Measurements from ENCODE around the gene TULP4.

The TULP4 gene

GRCh38 chr6:158304254-158304653 lies 8.0 kb upstream of the TULP4 start:
- DNase-seq (ENCODE audit: low read depth) = no peak
- H3K4me3 ChIP-seq (ENCODE audit: control insufficient read depth, low read depth, low read length) = no peak overlapping the region
- TF ChIP-seq CTCF (IDR thresholded peaks at IDR 0.05; ENCODE audit: control insufficient read depth, insufficient read depth, low read depth, low read length, missing control alignments) = no peak

GRCh38 chr6:158309814-158310213 lies 2.5 kb upstream of the TULP4 start:
- no peak for TF ChIP-seq CTCF (IDR thresholded peaks at IDR 0.05; ENCODE audit: control insufficient read depth, insufficient read depth, low read depth, low read length, missing control alignments)
- H3K4me3 ChIP-seq (ENCODE audit: control insufficient read depth, low read depth, low read length) = no peak overlapping the region
- no peak for DNase-seq (ENCODE audit: low read depth)

GRCh38 chr6:158311193-158311592 lies 1.1 kb upstream of the TULP4 start:
- no peak for TF ChIP-seq CTCF (IDR thresholded peaks at IDR 0.05; ENCODE audit: control insufficient read depth, insufficient read depth, low read depth, low read length, missing control alignments)
- H3K4me3 ChIP-seq (ENCODE audit: control insufficient read depth, low read depth, low read length) = no peak overlapping the region
- DNase-seq (ENCODE audit: low read depth) = no peak

- no peak overlapping the region for H3K4me3 ChIP-seq (ENCODE audit: control insufficient read depth, low read depth, low read length)
- TF ChIP-seq CTCF (IDR thresholded peaks at IDR 0.05; ENCODE audit: control insufficient read depth, insufficient read depth, low read depth, low read length, missing control alignments) = no peak
- DNase-seq (ENCODE audit: low read depth) = no peak
Observed at GRCh38 chr6:158311626-158312025, 639 bp upstream of the TULP4 start.

GRCh38 chr6:158312672-158313397 lies 570 bp downstream of the TULP4 start:
- no peak for TF ChIP-seq CTCF (IDR thresholded peaks at IDR 0.05; ENCODE audit: control insufficient read depth, insufficient read depth, low read depth, low read length, missing control alignments)
- no peak for DNase-seq (ENCODE audit: low read depth)
- H3K4me3 ChIP-seq (ENCODE audit: control insufficient read depth, low read depth, low read length) = no peak overlapping the region

- TF ChIP-seq CTCF (IDR thresholded peaks at IDR 0.05; ENCODE audit: control insufficient read depth, insufficient read depth, low read depth, low read length, missing control alignments) = no peak
- DNase-seq (ENCODE audit: low read depth) = no peak
- no peak overlapping the region for H3K4me3 ChIP-seq (ENCODE audit: control insufficient read depth, low read depth, low read length)
Observed at GRCh38 chr6:158313989-158314388, 1.7 kb downstream of the TULP4 start.
